Head of caudate nucleus (tissue), 42 donors: ENCODE results near the gene IL6ST.

ENCODE experiments used
- DNase-seq, 42 donors: peaks; one replicate each; pipeline versions ENCODE4 v3.0.0 to v3.0.0-alpha.2; 2020 to 2021; ENCODE audit warnings: mixed read lengths in 7 of 42
- intact Hi-C: fragments of 100-400 bp; cut with DNase I; formaldehyde crosslinking; loops from one replicate; pipeline ENCODE4 v1.15.0; 2022

Gene IL6ST

DNA sequence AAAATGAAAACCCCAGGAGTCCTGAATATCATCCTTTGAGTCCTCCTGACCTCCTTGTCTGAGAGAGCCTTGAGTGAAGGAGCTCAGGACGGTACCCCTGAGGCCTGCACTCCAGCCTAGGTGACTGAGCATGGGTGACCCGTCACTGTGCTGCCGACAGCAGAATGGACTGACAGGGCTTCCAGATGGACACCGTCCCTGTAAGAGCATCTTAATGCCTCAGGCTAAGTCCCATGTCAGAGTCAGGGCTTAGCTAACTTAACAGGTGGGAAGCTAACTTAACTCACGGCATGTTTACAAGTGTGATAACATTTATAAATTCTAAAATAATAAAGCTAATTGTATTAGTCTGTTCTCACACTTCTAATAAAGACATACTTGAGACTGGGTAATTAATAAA lies 68.3 kb downstream of the IL6ST start:
- peak in 1 of 42 donors; percentile 7 for DNase-seq
- intact Hi-C loops, result no loop called here

GRCh38 chr5:55925712-55926111 lies 69.1 kb downstream of the IL6ST start:
- peak in 1 of 42 donors; percentile 3 for DNase-seq
- intact Hi-C loops, result no loop called here

- intact Hi-C loops, result no loop called here
- peak in 1 of 42 donors; percentile 5 for DNase-seq
Measured at GRCh38 chr5:55925181-55925580, 69.6 kb downstream of the IL6ST start.

GRCh38 chr5:55924744-55925143 lies 70.0 kb downstream of the IL6ST start:
- intact Hi-C loops, result no loop called here
- DNase-seq, result peak in 2 of 42 donors; percentile 2 to 33

DNA sequence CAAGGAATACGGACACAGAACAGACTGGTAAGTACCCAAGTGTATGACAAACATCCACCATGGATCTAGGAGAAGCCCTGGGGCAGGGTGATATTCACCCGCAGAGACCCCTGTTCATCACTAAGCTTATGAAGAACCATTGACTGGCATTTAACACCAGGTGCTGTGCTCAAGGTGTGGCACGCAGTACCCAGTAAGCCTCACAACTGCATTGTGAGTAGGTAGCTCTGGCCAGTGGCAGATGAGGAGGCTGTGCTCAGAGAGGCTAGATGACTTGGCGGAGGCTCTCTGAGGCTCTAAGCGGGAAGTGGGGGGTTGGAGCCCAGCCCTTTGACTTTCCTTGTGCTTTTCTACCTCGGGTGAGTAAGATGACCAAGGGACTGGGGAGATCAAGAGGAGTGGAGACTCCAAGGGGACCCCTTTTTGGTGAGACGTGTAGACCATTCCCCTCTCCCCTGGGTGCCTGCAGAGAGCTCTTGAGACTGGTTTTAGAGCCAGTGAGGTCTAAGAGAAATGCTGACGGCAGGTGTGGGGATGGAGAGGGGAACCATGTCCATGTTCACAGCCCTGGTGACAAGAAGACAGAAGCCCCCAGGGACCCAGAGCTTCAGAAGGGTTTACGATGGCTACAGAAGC lies 70.8 kb downstream of the IL6ST start:
- DNase-seq, result peak in 1 of 42 donors; percentile 4
- intact Hi-C loops, result no loop called here

GRCh38 chr5:55923177-55923771 lies 71.5 kb downstream of the IL6ST start:
- DNase-seq, result peak in 2 of 42 donors; percentile 13 to 44
- intact Hi-C loops, result no loop called here

- DNase-seq, result peak in 1 of 42 donors; percentile 26
- intact Hi-C loops, result no loop called here
Measured at GRCh38 chr5:55921617-55922016, 73.1 kb downstream of the IL6ST start.

GRCh38 chr5:55920784-55921183 lies 74.0 kb downstream of the IL6ST start:
- intact Hi-C loops, result no loop called here
- DNase-seq, result peak in 6 of 42 donors; percentile 7 to 49 (median 17)

DNA sequence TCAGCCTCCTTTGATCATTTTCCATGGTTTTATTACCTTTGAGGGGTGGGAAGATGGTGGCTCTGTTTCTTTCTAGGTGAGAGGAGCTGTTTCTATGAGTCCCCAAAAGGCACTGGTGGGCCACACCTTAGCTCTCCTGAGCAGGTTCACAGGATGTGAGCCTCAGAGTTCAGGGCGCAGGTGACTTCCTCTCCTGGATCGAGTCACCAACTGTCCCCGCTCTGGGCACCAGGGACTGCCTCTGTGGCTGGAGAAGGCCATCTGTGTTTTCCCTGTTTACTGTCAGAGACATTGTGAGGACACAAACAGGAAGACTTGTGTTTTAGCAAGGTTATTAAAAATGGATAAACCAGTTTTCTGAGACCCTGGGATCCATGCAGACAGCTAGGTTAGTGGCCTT lies 75.1 kb downstream of the IL6ST start:
- peak in 2 of 42 donors; percentile 6 to 35 for DNase-seq
- intact Hi-C loops, result no loop called here

DNA sequence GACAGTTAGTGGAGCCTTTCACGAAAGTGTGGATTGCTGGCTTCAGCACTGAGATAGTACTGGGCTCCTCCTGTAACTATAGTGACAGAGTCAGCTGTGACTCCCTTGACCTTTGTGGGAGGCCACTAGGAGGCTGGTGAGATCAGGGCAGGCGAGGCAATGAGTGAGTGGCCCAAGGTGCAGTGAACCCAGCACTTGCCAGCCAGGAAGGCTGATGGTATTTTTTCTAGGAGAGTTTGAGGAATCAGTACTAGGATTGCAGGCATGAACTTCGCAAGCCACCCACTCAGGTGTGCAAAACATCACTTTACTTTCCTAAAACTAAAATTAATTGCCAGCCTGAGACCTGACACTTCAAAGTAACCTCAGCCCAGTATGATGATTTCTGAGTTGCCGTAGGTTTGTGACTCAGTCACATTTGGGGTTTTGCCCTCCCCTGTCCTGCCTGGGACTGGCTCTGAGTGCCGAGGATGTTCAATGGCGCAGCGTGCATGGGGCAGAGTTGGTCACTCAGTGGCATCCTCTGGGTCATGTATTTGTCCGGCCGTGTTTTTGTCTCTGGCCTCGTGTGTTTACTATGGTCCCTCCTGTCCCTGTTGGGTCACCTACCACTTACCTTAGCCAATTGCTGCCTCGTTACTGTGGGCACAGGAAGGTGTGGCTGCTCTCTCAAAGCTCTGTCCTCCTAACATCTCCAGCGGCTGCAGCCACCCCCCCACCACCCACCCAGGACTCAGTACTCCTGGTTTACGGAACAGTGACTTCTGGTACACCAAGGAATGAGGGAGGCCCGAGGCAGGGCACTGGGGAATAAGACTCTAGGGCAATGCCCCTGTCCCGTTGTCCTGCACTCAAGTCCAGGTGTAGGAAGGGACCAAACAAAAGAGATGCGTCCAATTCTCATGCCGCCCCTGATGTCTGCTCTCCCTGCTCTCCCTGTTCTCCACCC lies 76.4 kb downstream of the IL6ST start:
- DNase-seq, result peak in 1 of 42 donors; percentile 27
- intact Hi-C loops, result no loop called here

DNA sequence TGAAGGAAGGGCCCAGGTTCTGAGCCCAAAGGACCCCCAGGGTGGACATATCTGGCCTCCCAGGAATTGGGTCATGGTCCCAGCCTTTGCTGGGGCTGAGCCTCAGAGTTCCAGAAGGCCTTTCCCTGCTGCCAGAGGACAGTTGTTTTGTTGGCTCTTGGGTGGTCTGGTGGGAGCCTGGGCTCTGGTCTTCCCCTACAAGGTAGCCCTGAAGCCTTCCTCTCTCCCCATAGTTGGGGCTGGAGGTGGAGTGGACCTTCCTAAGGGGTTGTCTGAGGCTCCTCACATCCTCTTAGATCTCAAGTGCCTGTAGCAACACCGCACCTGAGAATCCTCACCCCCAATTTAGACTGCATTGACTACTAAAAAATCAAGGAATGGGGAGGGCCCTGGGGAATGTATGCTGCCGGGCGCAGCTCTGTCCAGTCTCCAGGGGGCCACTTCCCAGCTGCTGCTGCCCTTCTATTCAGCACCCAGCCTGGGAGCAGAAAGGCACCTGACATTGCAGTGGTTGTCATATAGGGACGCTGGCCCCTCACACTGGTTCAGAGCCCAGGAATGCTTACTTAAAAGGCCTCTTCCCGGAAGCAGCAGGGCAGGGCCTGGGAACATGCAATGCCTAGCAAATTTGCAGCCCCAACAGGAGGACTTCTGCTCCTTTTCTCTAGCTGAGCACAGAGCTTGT lies 77.2 kb downstream of the IL6ST start:
- intact Hi-C loops, result no loop called here
- DNase-seq, result peak in 1 of 42 donors; percentile 30

GRCh38 chr5:55916986-55917385 lies 77.8 kb downstream of the IL6ST start:
- intact Hi-C loops, result no loop called here
- no peak for DNase-seq

DNA sequence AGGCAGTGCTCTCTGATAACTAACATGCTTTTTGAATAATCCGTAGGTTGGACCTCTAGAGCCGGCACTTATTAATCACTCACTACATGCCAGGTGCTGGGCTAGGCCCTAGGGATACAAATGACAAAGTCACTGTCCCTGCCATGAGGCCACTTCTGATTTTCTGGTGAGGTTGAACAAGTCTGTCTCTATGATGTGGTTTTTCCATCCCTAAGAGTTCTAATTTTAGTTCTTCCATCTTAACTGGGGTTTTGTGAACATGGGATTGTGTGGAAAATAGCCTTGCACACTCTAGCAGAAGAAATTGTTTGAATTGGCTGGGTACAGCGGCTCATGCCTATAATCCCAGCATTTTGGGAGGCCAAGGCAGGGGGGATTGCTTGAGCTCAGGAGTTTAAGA lies 79.0 kb downstream of the IL6ST start:
- no peak for DNase-seq
- intact Hi-C loops, result no loop called here

- intact Hi-C loops, result no loop called here
- DNase-seq, result peak in 1 of 42 donors; percentile 9
Measured at GRCh38 chr5:55914971-55915370, 79.8 kb downstream of the IL6ST start.

- no peak for DNase-seq
- intact Hi-C loops, result no loop called here
Measured at GRCh38 chr5:55913466-55914413, 81.0 kb downstream of the IL6ST start.

DNA sequence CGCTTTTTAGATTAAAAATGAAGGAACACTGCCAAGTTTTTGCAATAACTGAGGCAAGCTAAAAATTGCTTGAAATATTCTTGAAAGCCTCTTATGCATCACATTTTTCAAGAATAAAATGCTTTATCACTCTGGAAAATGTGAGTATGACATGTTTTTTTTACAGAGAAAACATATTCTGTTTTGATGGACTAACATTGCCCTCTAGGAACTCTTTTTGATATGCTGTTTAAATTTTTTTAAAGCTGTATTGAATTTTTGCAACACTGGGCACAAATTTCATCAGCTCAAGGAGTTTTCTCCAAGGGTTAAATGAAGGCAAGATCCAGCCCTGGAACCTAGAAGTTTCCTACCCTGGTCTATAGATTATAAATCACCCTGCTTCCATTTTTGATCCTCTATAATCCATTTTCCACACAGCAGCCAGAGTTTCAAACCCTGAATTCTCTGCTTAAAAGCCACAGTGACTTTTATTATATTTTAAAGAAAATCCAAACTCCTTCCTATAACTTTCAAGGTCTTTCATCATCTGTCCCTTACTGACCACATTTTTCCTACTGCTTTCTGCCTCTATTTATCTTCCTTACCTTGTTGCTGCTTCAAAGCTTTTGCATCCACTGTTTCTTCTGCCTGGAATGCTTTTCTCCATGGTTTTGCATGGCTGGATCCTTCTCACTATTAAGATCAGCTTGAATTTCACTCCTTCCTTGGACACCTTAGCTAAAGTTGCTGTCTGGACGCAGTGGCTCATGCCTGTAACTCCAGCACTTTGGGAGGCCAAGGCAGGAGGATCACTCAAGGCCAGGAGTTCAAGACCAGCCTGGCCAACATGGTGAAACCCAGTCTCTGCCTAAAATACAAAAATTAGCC lies 82.7 kb downstream of the IL6ST start:
- intact Hi-C loops, result no loop called here
- DNase-seq, result no peak

DNA sequence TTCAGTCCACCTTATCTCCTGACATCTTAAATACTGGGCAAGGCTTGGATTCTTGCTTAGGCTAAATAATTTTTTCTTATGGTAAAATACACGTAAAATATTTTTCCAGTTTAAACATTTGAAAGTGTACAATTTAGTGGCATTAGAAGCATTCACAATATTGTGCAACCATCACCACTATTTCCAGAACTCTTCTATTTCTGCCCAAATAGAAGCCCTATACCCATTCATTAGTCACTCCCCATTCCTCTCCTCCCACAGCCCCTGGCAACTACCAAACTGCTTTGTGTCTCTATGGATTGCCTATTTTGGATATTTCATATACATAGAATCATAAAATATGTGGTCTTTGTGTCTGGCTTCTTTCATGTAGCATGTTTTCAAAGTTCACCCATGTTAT lies 86.0 kb downstream of the IL6ST start:
- intact Hi-C loops, result no loop called here
- no peak for DNase-seq
